WTC11 (cell line): ENCODE data around the gene PUS1. TPM values are rescaled to one million over a fixed set of nuclear protein-coding genes. Genes with fewer than 3 reads are reported as not detected.

Experiments used
- ATAC-seq: fragments of 200-7000 bp; cut with Tn5 transposase; 2 replicates; pipeline ENCODE4 v1.10.0; 2021; ENCODE audit warnings: mild to moderate bottlenecking, moderate library complexity
- CTCF ChIA-PET: fragments of 300-600 bp; sonication (Branson Sonifier 250); formaldehyde crosslinking; loops from one replicate; lab custom pipeline; 2021; ENCODE audit warnings: antibody characterized with exemption; lab: Charles Lee
- POLR2A ChIA-PET: fragments of 350-600 bp; sonication (Branson Sonifier 250); formaldehyde crosslinking; loops from one replicate; lab custom pipeline; 2021; ENCODE audit warnings: antibody characterized with exemption; lab: Charles Lee
- DNase-seq: peaks from one replicate; pipeline ENCODE4 v3.0.0; 2021; ENCODE audit warnings: low spot score
- H3K27ac Mint-ChIP-seq: 2 replicates; pipeline ENCODE4 v1.8.0; 2021; ENCODE audit warnings: mixed read lengths
- H3K27me3 Mint-ChIP-seq: 2 replicates; pipeline ENCODE4 v1.8.0; 2021; ENCODE audit warnings: low read depth, mild to moderate bottlenecking, moderate library complexity, mixed read lengths
- H3K36me3 Mint-ChIP-seq: 2 replicates; pipeline ENCODE4 v1.8.0; 2021; ENCODE audit warnings: mixed read lengths
- H3K4me1 Mint-ChIP-seq: 2 replicates; pipeline ENCODE4 v1.8.0; 2022; ENCODE audit warnings: mixed read lengths
- H3K4me3 Mint-ChIP-seq: 2 replicates; pipeline ENCODE4 v1.8.0; 2021; ENCODE audit warnings: mild to moderate bottlenecking, moderate library complexity, mixed read lengths
- H3K9me3 Mint-ChIP-seq: 2 replicates; pipeline ENCODE4 v1.8.0; 2021; ENCODE audit warnings: mixed read lengths
- AFF4 ChIP-seq: sonication (generic); formaldehyde crosslinking; IDR thresholded peaks from 2 replicates; pipeline ENCODE4 v1.8.1; 2023; ENCODE audit warnings: mild to moderate bottlenecking, missing genetic modification reagents, borderline replicate concordance
- ATF6 ChIP-seq: sonication (generic); formaldehyde crosslinking; IDR thresholded peaks from 2 replicates; pipeline ENCODE4 v1.8.1; 2023; ENCODE audit warnings: mild to moderate bottlenecking, missing genetic modification reagents
- CBFB ChIP-seq: sonication (generic); formaldehyde crosslinking; IDR thresholded peaks from 2 replicates; pipeline ENCODE4 v1.8.1; 2022; ENCODE audit warnings: mild to moderate bottlenecking, low read depth, missing genetic modification reagents
- CREB1 ChIP-seq: sonication (generic); formaldehyde crosslinking; IDR thresholded peaks from 2 replicates; pipeline ENCODE4 v1.8.0; 2023; ENCODE audit warnings: mild to moderate bottlenecking, missing genetic modification reagents
- ETV6 ChIP-seq: sonication (generic); formaldehyde crosslinking; IDR thresholded peaks from 2 replicates; pipeline ENCODE4 v1.8.1; 2022; ENCODE audit warnings: mild to moderate bottlenecking, missing genetic modification reagents
- FOXK1 ChIP-seq: sonication (generic); formaldehyde crosslinking; IDR thresholded peaks from 2 replicates; pipeline ENCODE4 v1.8.0; 2022; ENCODE audit warnings: mild to moderate bottlenecking, moderate library complexity, missing genetic modification reagents
- HMGA2 ChIP-seq: fragments of 250-450 bp; sonication (Bioruptor Pico); IDR thresholded peaks from 2 replicates; pipeline ENCODE4 v1.4.0; 2021; ENCODE audit warnings: mild to moderate bottlenecking, moderate library complexity
- IRF1 ChIP-seq: sonication (generic); formaldehyde crosslinking; IDR thresholded peaks from 2 replicates; pipeline ENCODE4 v1.8.0; 2023; ENCODE audit warnings: missing genetic modification reagents
- IRF2 ChIP-seq: sonication (generic); formaldehyde crosslinking; IDR thresholded peaks from 2 replicates; pipeline ENCODE4 v1.8.0; 2022; ENCODE audit warnings: low read depth, missing genetic modification reagents, borderline replicate concordance
- KAT7 ChIP-seq: sonication (generic); formaldehyde crosslinking; IDR thresholded peaks from 2 replicates; pipeline ENCODE4 v1.8.1; 2023; ENCODE audit warnings: missing genetic modification reagents, mild to moderate bottlenecking, borderline replicate concordance
- NFE2L1 ChIP-seq: sonication (generic); formaldehyde crosslinking; IDR thresholded peaks from 2 replicates; pipeline ENCODE4 v1.8.1; 2023; ENCODE audit warnings: missing genetic modification reagents
- NFYB ChIP-seq: sonication (generic); formaldehyde crosslinking; conservative IDR thresholded peaks from 2 replicates; pipeline ENCODE4 v1.8.0; 2022; ENCODE audit warnings: low read depth, missing genetic modification reagents
- PREB ChIP-seq: sonication (generic); formaldehyde crosslinking; IDR thresholded peaks from 2 replicates; pipeline ENCODE4 v1.8.1; 2022; ENCODE audit warnings: mild to moderate bottlenecking, missing genetic modification reagents, moderate library complexity, borderline replicate concordance
- TCF7 ChIP-seq: sonication (generic); formaldehyde crosslinking; IDR thresholded peaks from 2 replicates; pipeline ENCODE4 v1.8.0; 2022; ENCODE audit warnings: mild to moderate bottlenecking, low read depth, missing genetic modification reagents, moderate library complexity
- ZNF425 ChIP-seq: fragments of 250-450 bp; sonication (Bioruptor Pico); conservative IDR thresholded peaks from 2 replicates; pipeline ENCODE4 v1.9.0; 2021; ENCODE audit warnings: mild to moderate bottlenecking
- total RNA-seq: library from RNA; stranded (reverse); gene quantifications from 3 replicates; pipeline ENCODE4 v1.2.3, GENCODE V29; 2021
- TF ChIP-seq, protein P1 (sequence below): sonication (generic); formaldehyde crosslinking; IDR thresholded peaks from 2 replicates; pipeline ENCODE4 v1.8.0; 2022; ENCODE audit warnings: mild to moderate bottlenecking, missing genetic modification reagents
- TF ChIP-seq, protein P2 (sequence below): sonication (generic); formaldehyde crosslinking; IDR thresholded peaks from 2 replicates; pipeline ENCODE4 v1.8.1; 2023; ENCODE audit warnings: mild to moderate bottlenecking, missing genetic modification reagents

Gene PUS1
- total RNA-seq, 1 experiment from 2014 or later = 97.4 TPM

DNA sequence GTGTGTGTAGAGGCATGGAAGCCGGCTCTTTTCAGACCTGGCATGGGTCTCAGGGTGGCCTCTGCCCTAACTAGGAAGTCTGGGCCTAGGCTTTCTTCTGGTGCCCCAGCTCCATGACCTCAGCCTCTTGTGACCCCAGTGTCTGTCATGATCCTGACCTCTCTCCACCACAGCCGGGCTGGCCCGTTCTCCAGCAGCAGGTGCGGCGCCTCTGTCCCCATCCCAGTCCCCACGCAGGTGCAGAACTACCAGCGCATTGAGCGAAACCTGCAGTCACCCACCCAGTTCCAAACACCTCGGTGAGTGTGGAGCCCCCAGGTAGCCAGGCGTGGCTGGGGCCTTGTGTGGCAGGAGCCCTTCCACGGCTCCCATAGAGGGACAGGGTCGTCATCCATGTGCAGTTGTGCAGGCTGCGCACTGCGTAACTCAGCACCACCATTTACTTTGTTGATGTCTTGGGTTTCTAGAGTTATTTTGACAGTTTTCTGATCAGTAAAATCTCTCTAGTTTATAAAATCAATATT lies 14.8 kb upstream of the PUS1 start (continued):
- TF ChIP-seq AFF4 (CRISPR knock-in tag) = no peak
- TF ChIP-seq FOXK1 (CRISPR knock-in tag) = no peak
- no peak for TF ChIP-seq CBFB
- no peak for TF ChIP-seq ATF6 (CRISPR knock-in tag)
- TF ChIP-seq NFYB (CRISPR knock-in tag) = no peak
- TF ChIP-seq, all 79 proteins: peak for 0

DNA sequence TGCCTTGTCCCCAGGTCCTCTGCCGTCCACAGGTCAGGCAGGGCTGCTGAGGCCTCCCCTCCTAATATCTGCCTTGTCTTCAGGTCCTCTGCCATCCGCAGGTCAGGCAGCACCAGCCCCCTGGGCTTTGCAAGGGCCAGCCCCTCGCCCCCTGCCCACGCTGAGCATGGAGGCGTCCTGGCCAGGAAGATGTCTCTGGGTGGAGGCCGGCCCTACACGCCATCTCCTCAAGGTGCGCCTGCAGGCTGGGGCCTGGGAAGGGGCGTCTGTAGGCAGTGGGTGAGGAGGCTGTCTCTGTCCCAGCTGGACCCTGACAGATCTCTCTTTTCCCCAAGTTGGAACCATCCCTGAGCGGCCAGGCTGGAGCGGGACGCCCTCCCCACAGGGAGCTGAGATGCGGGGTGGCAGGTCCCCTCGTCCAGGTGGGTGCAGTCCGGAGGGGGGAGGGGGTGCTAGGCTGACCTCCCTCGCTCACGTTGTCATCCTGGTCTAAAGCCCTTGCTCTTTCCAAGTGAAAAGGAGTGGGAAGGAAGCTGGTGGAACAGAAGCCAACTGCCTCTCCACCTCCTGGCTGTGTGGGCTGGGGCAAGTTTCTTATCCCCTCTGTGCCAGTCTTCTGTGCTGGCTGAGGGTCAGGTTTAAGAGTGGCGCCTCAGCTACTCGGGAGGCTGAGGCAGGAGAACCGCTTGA lies 13.9 kb upstream of the PUS1 start:
- ChIA-PET CTCF (interaction anchor here (0.6 to 1.3 kb wide), 4 partner anchors 9 to 160 kb away, joined by 3 to 4 read pairs (median 4); no protein-coding TSS in a partner anchor), POLR2A (interaction anchor here (0.6 kb wide), 1 partner anchor 40 kb away, joined by 3 read pairs; no protein-coding TSS in a partner anchor)
- no peak overlapping the region for H3K27ac Mint-ChIP-seq
- no peaks in the 10 kb centered on the region for H3K9me3 Mint-ChIP-seq
- no peaks in the 10 kb centered on the region for H3K27me3 Mint-ChIP-seq
- TF ChIP-seq, protein P1, sequence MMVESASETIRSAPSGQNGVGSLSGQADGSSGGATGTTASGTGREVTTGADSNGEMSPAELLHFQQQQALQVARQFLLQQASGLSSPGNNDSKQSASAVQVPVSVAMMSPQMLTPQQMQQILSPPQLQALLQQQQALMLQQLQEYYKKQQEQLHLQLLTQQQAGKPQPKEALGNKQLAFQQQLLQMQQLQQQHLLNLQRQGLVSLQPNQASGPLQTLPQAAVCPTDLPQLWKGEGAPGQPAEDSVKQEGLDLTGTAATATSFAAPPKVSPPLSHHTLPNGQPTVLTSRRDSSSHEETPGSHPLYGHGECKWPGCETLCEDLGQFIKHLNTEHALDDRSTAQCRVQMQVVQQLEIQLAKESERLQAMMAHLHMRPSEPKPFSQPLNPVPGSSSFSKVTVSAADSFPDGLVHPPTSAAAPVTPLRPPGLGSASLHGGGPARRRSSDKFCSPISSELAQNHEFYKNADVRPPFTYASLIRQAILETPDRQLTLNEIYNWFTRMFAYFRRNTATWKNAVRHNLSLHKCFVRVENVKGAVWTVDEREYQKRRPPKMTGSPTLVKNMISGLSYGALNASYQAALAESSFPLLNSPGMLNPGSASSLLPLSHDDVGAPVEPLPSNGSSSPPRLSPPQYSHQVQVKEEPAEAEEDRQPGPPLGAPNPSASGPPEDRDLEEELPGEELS (CRISPR knock-in tag) = no peak
- TF ChIP-seq KAT7 (CRISPR knock-in tag) (no peak), PREB (CRISPR knock-in tag) (no peak), NFYB (CRISPR knock-in tag) (no peak), CREB1 (CRISPR knock-in tag) (no peak), TCF7 (CRISPR knock-in tag) (no peak), IRF1 (CRISPR knock-in tag) (no peak), HMGA2 (CRISPR knock-in tag) (no peak), ETV6 (CRISPR knock-in tag) (no peak), ZNF425 (CRISPR knock-in tag) (no peak), NFE2L1 (no peak), IRF2 (CRISPR knock-in tag) (no peak)
- TF ChIP-seq, protein P2, sequence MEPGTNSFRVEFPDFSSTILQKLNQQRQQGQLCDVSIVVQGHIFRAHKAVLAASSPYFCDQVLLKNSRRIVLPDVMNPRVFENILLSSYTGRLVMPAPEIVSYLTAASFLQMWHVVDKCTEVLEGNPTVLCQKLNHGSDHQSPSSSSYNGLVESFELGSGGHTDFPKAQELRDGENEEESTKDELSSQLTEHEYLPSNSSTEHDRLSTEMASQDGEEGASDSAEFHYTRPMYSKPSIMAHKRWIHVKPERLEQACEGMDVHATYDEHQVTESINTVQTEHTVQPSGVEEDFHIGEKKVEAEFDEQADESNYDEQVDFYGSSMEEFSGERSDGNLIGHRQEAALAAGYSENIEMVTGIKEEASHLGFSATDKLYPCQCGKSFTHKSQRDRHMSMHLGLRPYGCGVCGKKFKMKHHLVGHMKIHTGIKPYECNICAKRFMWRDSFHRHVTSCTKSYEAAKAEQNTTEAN (CRISPR knock-in tag) = no peak
- DNase-seq (no peak), ATAC-seq (no peak)
- no peak overlapping the region for H3K4me3 Mint-ChIP-seq
- H3K36me3 Mint-ChIP-seq = peaks cover 14% of the 10 kb centered on the region
- H3K4me1 Mint-ChIP-seq = no peaks in the 10 kb centered on the region
